ENCODE measurements around the gene BACE1. TPM values are rescaled to one million over a fixed set of nuclear protein-coding genes. Genes with fewer than 3 reads are reported as not detected.
"Not testable (repeated sequence)": the region's sequence is repeated elsewhere in the genome, so short reads cannot be mapped to it uniquely, and the experiment has no call there.

Gene BACE1
- total and polyA plus RNA-seq, 2 donors (not counting 1 experiment from before 2014, with no cell fraction given), result 0.06 TPM; not detected in 1

GRCh38 chr11:117265745-117266144 is 50.3 kb downstream of the BACE1 start:
- Histone ChIP-seq H3K4me3 (ENCODE audit: control extremely low read depth in 1 of 5, extremely low read depth in 1 of 5, insufficient read depth in 1 of 5, low read depth in 2 of 5, low read length in 4 of 5) (no peak overlapping the region), H3K36me3 (replicated peaks in 1 of 2; ENCODE audit: control extremely low read depth in 1 of 2, control insufficient read depth in 1 of 2, extremely low read depth in 1 of 2, insufficient read depth in 2 of 2, low read length in 1 of 2) (peaks cover 0 to 18% of the 10 kb centered on the region in 2 experiments), H3K27ac (ENCODE audit: low read length in 2 of 2) (no peak overlapping the region), H2AFZ (ENCODE audit: insufficient read depth, low read depth, low read length, poor library complexity, severe bottlenecking) (no peak overlapping the region), H3K79me2 (ENCODE audit: control insufficient read depth, insufficient read depth, low read length) (no peaks in the 10 kb centered on the region), H3K4me2 (replicated peaks; ENCODE audit: low read depth, low read length, poor library complexity, severe bottlenecking) (no peak overlapping the region), H3K9ac (ENCODE audit: low read length) (no peak overlapping the region), H3K4me1 (ENCODE audit: control insufficient read depth in 2 of 2, insufficient read depth in 2 of 2, low read length in 2 of 2) (no peaks in the 10 kb centered on the region), H3K9me3 (ENCODE audit: control extremely low read depth in 1 of 3, control insufficient read depth in 2 of 3, insufficient read depth in 1 of 3, low read length in 2 of 3) (no peaks in the 10 kb centered on the region), H4K20me1 (ENCODE audit: control insufficient read depth, insufficient read depth, low read length, poor library complexity, severe bottlenecking) (no peaks in the 10 kb centered on the region), H3K27me3 (replicated peaks in 1 of 4; ENCODE audit: control extremely low read depth in 1 of 4, control insufficient read depth in 3 of 4, insufficient read depth in 4 of 4, low read length in 3 of 4) (no peaks in the 10 kb centered on the region)
- intact Hi-C loops (cut with micrococcal nuclease), result no loop called here
- Mint-ChIP-seq H3K4me1 (no peaks in the 10 kb centered on the region), H3K27me3 (no peaks in the 10 kb centered on the region), H3K27ac (no peak overlapping the region), H3K4me3 (no peak overlapping the region), H3K9me3 (ENCODE audit: insufficient read depth) (no peaks in the 10 kb centered on the region)
- no peak for TF ChIP-seq EZH2 (IDR thresholded peaks at IDR 0.05; ENCODE audit: borderline replicate concordance, insufficient read depth, low read depth, low read length, poor library complexity, severe bottlenecking)
- TF ChIP-seq CTCF (IDR thresholded peaks at IDR 0.05), result no peak
- DNase-seq (no peak), ATAC-seq (ENCODE audit: low read depth) (no peak)
- no CpG with 5 or more reads among the region's 2 CpGs for WGBS (ENCODE audit: insufficient coverage)
- ChIA-PET CTCF (no interaction called here), POLR2A (no interaction called here)

DNA sequence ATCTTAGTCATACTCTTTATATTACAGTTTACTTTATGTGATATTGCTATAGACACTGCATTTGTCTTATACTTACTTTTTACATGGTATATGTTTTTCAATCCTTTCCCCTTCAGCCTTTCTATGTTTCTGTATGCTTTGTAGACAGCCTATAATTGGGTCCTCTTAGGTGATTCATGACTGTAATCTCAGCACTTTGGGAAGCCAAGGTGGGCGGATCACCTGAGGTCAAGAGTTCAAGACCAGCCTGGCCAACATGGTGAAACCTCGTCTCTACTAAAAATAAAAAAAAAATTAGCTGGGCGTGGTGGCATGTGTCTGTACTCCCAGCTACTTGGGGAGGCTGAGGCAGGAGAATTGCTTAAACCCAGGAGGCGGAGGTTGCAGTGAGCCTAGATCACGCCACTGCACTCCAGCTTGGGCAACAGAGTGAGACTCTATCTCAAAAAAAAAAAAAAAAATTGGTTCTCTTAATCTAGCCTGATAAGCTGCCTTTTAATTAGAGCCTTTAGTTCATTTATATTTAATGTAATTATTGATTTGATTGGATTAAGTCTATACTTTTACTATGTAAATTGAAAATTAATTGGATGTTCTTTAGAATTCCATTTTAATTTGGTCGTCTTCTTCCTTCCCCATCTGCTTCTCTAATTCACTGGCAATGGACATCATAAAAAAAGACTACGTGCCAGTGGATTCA is 51.3 kb downstream of the BACE1 start:
- CTCF ChIA-PET, result not testable (repeated sequence)

More for the DNA sequence above, 51.3 kb downstream of the BACE1 start:
- H3K4me3 ChIP-seq (ENCODE audit: control extremely low read depth in 1 of 5, extremely low read depth in 1 of 5, insufficient read depth in 1 of 5, low read depth in 2 of 5, low read length in 4 of 5); H3K79me2 ChIP-seq (ENCODE audit: control insufficient read depth, insufficient read depth, low read length); intact Hi-C loops (cut with micrococcal nuclease); H3K4me2 ChIP-seq (replicated peaks; ENCODE audit: low read depth, low read length, poor library complexity, severe bottlenecking); H3K4me1 ChIP-seq (ENCODE audit: control insufficient read depth in 2 of 2, insufficient read depth in 2 of 2, low read length in 2 of 2); H3K4me1 Mint-ChIP-seq; H4K20me1 ChIP-seq (ENCODE audit: control insufficient read depth, insufficient read depth, low read length, poor library complexity, severe bottlenecking); H3K27me3 Mint-ChIP-seq; DNase-seq; ATAC-seq (ENCODE audit: low read depth); H3K27ac ChIP-seq (ENCODE audit: low read length in 2 of 2); H3K4me3 Mint-ChIP-seq; H3K27ac Mint-ChIP-seq; POLR2A ChIA-PET; H3K27me3 ChIP-seq (replicated peaks in 1 of 4; ENCODE audit: control extremely low read depth in 1 of 4, control insufficient read depth in 3 of 4, insufficient read depth in 4 of 4, low read length in 3 of 4); H3K9me3 Mint-ChIP-seq (ENCODE audit: insufficient read depth); H3K9me3 ChIP-seq (ENCODE audit: control extremely low read depth in 1 of 3, control insufficient read depth in 2 of 3, insufficient read depth in 1 of 3, low read length in 2 of 3); H2AFZ ChIP-seq (ENCODE audit: insufficient read depth, low read depth, low read length, poor library complexity, severe bottlenecking); H3K9ac ChIP-seq (ENCODE audit: low read length): not testable (repeated sequence)
- peaks cover 0 to 17% of the 10 kb centered on the region in 2 experiments for H3K36me3 ChIP-seq (replicated peaks in 1 of 2; ENCODE audit: control extremely low read depth in 1 of 2, control insufficient read depth in 1 of 2, extremely low read depth in 1 of 2, insufficient read depth in 2 of 2, low read length in 1 of 2)
- 100% methylated on average over 2 of the region's 7 CpGs for WGBS (ENCODE audit: insufficient coverage)

Measured in B cell (primary cell).